HEK293T (cell line): ENCODE measurements around the gene AGAP1.

Experiments
- CTCF ChIA-PET: fragments of 350-600 bp; formaldehyde crosslinking; extraction: SDS; loops from one replicate; lab custom pipeline; 2021; ENCODE audit warnings: antibody characterized with exemption, inconsistent platforms; lab: Yijun Ruan, JAX
- POLR2A ChIA-PET: fragments of 350-600 bp; formaldehyde crosslinking; extraction: SDS; loops from one replicate; lab custom pipeline; 2020; ENCODE audit warnings: antibody characterized with exemption, inconsistent platforms; lab: Yijun Ruan, JAX
- DNase-seq: peaks from one replicate; pipeline ENCODE4 v3.0.0; 2012; ENCODE audit warnings: mixed read lengths; ENCODE audit errors: extremely low spot score
- ARNT ChIP-seq: fragments of 450-650 bp; IDR thresholded peaks from 2 replicates; pipeline ENCODE4 v1.6.1; 2017; ENCODE audit warnings: mild to moderate bottlenecking
- BHLHE40 ChIP-seq: fragments of 450-650 bp; IDR thresholded peaks from 2 replicates; pipeline ENCODE4 v1.6.1; 2016; ENCODE audit warnings: mild to moderate bottlenecking, moderate library complexity, borderline replicate concordance
- CTBP1 ChIP-seq: fragments of 450-650 bp; IDR thresholded peaks from 2 replicates; pipeline ENCODE4 v1.6.1; 2016; ENCODE audit warnings: borderline replicate concordance
- ELF4 ChIP-seq: fragments of 450-650 bp; IDR thresholded peaks from 2 replicates; pipeline ENCODE4 v1.6.1; 2017; ENCODE audit warnings: antibody characterized with exemption
- FOXA1 ChIP-seq: fragments of 450-650 bp; IDR thresholded peaks from 2 replicates; pipeline ENCODE4 v1.6.1; 2016; ENCODE audit warnings: mild to moderate bottlenecking
- FOXK2 ChIP-seq: fragments of 450-650 bp; IDR thresholded peaks from 2 replicates; pipeline ENCODE4 v1.6.1; 2016; ENCODE audit warnings: mild to moderate bottlenecking
- FOXM1 ChIP-seq: fragments of 450-650 bp; IDR thresholded peaks from 2 replicates; pipeline ENCODE4 v1.6.1; 2017; ENCODE audit warnings: mild to moderate bottlenecking, borderline replicate concordance
- HDGF ChIP-seq: fragments of 450-650 bp; IDR thresholded peaks from 2 replicates; pipeline ENCODE4 v1.6.1; 2017; ENCODE audit warnings: antibody characterized with exemption, borderline replicate concordance
- L3MBTL2 ChIP-seq: fragments of 450-650 bp; conservative IDR thresholded peaks from 2 replicates; pipeline ENCODE4 v1.6.1; 2016; ENCODE audit warnings: mild to moderate bottlenecking
- LEF1 ChIP-seq: fragments of 450-650 bp; IDR thresholded peaks from 2 replicates; pipeline ENCODE4 v1.6.1; 2017; ENCODE audit warnings: mild to moderate bottlenecking, borderline replicate concordance
- NFRKB ChIP-seq: fragments of 450-650 bp; IDR thresholded peaks from 2 replicates; pipeline ENCODE4 v1.6.1; 2016; ENCODE audit warnings: mild to moderate bottlenecking, moderate library complexity
- SP1 ChIP-seq: fragments of 450-650 bp; IDR thresholded peaks from 2 replicates; pipeline ENCODE4 v1.6.1; 2017
- SUZ12 ChIP-seq: fragments of 450-650 bp; IDR thresholded peaks from 2 replicates; pipeline ENCODE4 v1.6.1; 2016; ENCODE audit warnings: mild to moderate bottlenecking
- TARDBP ChIP-seq: fragments of 450-650 bp; IDR thresholded peaks from 2 replicates; pipeline ENCODE4 v1.6.1; 2016
- ZNF384 ChIP-seq: fragments of 450-650 bp; IDR thresholded peaks from 2 replicates; pipeline ENCODE4 v1.6.1; 2016
- TF ChIP-seq, protein P1 (sequence below): fragments of 450-650 bp; IDR thresholded peaks from 2 replicates; pipeline ENCODE4 v1.6.1; 2016

Gene AGAP1

GRCh38 chr2:235766278-235766677 is 272.4 kb downstream of the AGAP1 start:
- POLR2A ChIA-PET, result interaction anchor here (1.0 kb wide), 1 partner anchor 412 kb away, joined by 6 read pairs; no protein-coding TSS in a partner anchor
- CTCF ChIA-PET, result interaction anchor here (0.6 to 1.7 kb wide), 12 partner anchors 10 to 1319 kb away, joined by 3 to 14 read pairs (median 4); no protein-coding TSS in a partner anchor
- TF ChIP-seq L3MBTL2 (no peak), NFRKB (no peak), BHLHE40 (no peak), LEF1 (no peak), SP1 (no peak), FOXK2 (no peak), HDGF (no peak), ARNT (no peak), ZNF384 (no peak), FOXA1 (no peak), FOXM1 (no peak)
- TF ChIP-seq, protein P1, sequence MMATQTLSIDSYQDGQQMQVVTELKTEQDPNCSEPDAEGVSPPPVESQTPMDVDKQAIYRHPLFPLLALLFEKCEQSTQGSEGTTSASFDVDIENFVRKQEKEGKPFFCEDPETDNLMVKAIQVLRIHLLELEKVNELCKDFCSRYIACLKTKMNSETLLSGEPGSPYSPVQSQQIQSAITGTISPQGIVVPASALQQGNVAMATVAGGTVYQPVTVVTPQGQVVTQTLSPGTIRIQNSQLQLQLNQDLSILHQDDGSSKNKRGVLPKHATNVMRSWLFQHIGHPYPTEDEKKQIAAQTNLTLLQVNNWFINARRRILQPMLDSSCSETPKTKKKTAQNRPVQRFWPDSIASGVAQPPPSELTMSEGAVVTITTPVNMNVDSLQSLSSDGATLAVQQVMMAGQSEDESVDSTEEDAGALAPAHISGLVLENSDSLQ, result no peak
- DNase-seq, result peak; percentile 65

GRCh38 chr2:235768606-235769005 is 274.8 kb downstream of the AGAP1 start:
- no peak for DNase-seq
- ChIA-PET CTCF (no interaction called here), POLR2A (no interaction called here)
- TF ChIP-seq FOXA1, result no peak

- DNase-seq, result no peak
- POLR2A ChIA-PET, result no interaction called here
- CTCF ChIA-PET, result no interaction called here
- TF ChIP-seq HDGF (no peak), ELF4 (no peak), TARDBP (no peak), ZNF384 (no peak), FOXA1 (no peak), ARNT (no peak), LEF1 (no peak), FOXK2 (no peak), SUZ12 (no peak), FOXM1 (no peak), CTBP1 (no peak), L3MBTL2 (no peak), BHLHE40 (no peak), SP1 (no peak), NFRKB (no peak)
- TF ChIP-seq, protein P1, result no peak
Measured at GRCh38 chr2:235769046-235769445, 275.2 kb downstream of the AGAP1 start.

DNA sequence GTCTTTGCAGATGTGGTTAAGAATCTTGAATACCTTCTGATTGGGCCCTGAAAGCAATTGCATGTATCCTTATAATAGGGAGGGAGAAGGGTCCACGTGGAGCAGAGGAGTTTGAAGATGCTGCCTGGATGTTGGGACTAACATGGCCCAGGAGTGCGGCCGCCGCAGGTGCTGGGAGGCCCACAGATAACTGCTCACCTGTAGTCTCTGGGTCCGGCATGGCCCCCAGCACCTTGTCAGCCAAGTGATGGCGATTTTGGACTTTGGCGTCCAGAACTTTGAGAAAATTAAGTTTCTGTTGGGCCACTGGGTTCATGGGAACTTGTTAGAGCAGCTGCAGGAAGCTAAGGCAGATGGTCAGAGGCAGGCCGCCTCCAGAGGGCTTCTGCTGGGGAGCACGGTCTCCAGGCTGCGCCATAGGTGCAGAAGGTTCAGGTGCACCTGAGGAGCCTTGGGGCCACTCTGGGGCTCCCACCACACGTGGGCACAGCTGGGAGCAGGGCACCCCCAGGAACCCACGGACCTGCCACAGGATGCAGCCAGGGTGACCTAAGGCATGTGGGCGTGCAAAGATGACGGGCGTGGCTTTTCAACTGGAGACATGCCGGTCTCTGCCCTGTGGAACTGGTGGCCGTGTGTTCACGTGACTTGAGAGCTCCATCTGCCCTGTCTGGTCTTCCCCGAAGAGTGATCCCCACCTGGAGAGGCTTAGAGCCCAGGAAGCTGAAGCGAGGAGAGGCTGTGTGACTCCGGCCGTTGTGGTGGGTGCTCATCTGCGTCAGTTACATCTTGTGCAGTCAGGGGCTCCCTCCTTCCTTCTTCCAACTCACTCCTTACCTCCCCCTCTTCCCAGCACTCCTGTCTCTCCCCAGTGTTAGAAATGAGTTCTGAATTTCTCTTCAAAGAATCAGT is 277.3 kb downstream of the AGAP1 start:
- POLR2A ChIA-PET, result no interaction called here
- CTCF ChIA-PET, result interaction anchor here (1.0 kb wide), 1 partner anchor 8 kb away, joined by 3 read pairs; no protein-coding TSS in a partner anchor
- TF ChIP-seq BHLHE40 (no peak), TARDBP (no peak), SUZ12 (no peak), FOXK2 (no peak), FOXM1 (no peak), FOXA1 (no peak), HDGF (no peak), CTBP1 (no peak), NFRKB (no peak), ARNT (no peak), ZNF384 (no peak), L3MBTL2 (no peak), LEF1 (no peak), ELF4 (no peak), SP1 (no peak)
- TF ChIP-seq, protein P1, result no peak
- DNase-seq, result no peak

GRCh38 chr2:235773188-235773928 is 279.5 kb downstream of the AGAP1 start:
- CTCF ChIA-PET, result no interaction called here
- TF ChIP-seq HDGF, result no peak
- TF ChIP-seq L3MBTL2, result no peak
- TF ChIP-seq LEF1, result no peak
- TF ChIP-seq FOXA1, result no peak
- no peak for TF ChIP-seq FOXM1
- no peak for TF ChIP-seq SUZ12
- TF ChIP-seq TARDBP, result no peak
- no peak for TF ChIP-seq BHLHE40
- no peak for TF ChIP-seq FOXK2
- TF ChIP-seq ELF4, result no peak
- TF ChIP-seq NFRKB, result no peak
- TF ChIP-seq, protein P1, result no peak
- no peak for TF ChIP-seq ARNT
- TF ChIP-seq SP1, result no peak
- no peak for TF ChIP-seq ZNF384
- TF ChIP-seq CTBP1, result no peak

More at GRCh38 chr2:235773188-235773928, 279.5 kb downstream of the AGAP1 start:
- no peak for DNase-seq
- POLR2A ChIA-PET, result no interaction called here
